D721Med (cell line): ENCODE measurements around the gene CGB7.
"Not testable (repeated sequence)": the region's sequence is repeated elsewhere in the genome, so short reads cannot be mapped to it uniquely, and the experiment has no call there.

ENCODE experiments used
- DNase-seq: peaks from one replicate; pipeline ENCODE4 v3.0.0; 2011; ENCODE audit warnings: low spot score; ENCODE audit not compliant: insufficient read length
- FAIRE-seq: peaks from 2 replicates; lab custom pipeline; 2011; peaks lifted over from hg19 to GRCh38; lab: Jason Lieb, UNC
- TF ChIP-seq, protein P1 (sequence below): IDR thresholded peaks from 2 replicates; pipeline ENCODE4 v1.5.1; 2012; ENCODE audit warnings: mild to moderate bottlenecking, control low read depth; ENCODE audit not compliant: insufficient read depth; ENCODE audit errors: missing control alignments

Gene CGB7

DNA sequence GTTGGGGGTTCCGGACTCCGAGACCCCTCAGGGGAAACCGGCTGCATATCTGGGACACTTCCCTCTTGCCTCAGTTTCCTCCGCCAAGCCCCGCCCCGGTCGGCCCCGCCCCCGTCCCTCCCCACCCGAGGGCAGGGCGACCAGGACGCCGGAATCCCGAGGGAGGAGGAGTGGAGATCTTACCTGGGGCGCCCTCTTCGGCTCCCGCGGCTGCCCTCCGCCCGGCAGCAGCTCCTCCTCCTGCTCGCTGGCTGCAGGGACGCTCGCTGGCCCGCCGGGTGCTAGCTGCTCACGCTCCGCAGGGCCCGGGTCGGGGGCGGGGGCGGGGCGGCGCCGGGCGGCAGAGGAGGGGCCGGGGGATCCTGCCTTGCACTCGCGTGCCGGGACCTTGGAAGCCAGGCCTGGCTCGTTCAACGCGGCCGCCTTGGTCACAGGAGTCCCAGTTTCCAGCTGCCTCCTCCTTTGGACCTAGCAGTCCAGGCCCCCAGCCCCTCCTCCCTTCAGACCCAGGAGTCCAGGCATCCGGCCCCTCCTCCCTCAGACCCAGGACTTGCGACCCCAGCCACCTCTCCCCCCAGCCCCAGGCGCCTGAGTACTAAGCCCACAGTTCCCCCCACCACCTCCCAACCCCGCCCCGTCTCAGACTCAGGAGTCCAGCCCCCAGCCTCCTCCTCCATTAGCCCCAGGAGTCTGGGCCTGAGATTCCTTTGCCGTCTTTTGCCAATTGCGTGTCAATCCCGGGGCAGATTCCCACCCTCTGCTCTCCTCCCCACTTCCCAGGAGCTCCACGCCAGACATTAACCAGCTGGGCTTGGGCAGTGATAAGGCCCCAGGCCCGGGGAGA lies 7.4 kb upstream of the CGB7 start, which contains the start of gene NTF4:
TSS of gene NTF4 (minus strand) at position 51 of the 844 bp plus-strand sequence. CDS start 2,821 bp downstream, outside the sequence.
- TF ChIP-seq, protein P1, sequence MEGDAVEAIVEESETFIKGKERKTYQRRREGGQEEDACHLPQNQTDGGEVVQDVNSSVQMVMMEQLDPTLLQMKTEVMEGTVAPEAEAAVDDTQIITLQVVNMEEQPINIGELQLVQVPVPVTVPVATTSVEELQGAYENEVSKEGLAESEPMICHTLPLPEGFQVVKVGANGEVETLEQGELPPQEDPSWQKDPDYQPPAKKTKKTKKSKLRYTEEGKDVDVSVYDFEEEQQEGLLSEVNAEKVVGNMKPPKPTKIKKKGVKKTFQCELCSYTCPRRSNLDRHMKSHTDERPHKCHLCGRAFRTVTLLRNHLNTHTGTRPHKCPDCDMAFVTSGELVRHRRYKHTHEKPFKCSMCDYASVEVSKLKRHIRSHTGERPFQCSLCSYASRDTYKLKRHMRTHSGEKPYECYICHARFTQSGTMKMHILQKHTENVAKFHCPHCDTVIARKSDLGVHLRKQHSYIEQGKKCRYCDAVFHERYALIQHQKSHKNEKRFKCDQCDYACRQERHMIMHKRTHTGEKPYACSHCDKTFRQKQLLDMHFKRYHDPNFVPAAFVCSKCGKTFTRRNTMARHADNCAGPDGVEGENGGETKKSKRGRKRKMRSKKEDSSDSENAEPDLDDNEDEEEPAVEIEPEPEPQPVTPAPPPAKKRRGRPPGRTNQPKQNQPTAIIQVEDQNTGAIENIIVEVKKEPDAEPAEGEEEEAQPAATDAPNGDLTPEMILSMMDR, result no peak
- peak; percentile 20 for DNase-seq

DNA sequence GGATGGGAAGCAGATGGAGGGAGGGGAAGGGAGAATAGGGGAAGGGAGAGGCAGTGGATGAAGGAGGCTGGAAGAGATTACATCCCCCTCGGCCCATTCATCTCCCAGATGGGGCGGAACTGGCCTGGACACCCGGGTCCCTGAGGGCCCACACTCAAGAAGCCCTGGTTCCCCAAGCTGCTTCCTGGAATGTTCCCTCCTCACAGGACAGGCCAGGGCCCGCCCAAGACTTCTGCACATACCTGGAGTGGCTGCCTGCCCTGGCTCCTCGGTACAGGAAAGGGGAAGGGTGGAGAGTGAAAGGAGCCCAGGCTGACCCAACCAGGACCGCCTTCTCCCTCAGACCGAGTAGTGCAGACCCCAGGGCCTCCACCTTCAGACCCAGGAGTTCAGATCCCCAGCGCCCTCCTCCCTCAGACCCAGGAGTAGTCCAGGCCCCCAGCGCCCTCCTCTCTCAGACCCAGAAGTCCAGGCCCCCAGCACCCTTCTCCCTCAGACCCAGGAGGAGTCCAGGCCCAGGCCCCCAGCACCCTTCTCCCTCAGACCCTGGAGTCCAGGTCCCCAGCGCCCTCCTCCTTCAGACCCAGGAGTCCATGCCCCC lies 6.6 kb upstream of the CGB7 start:
- TF ChIP-seq, protein P1, result no peak
- FAIRE-seq (no peak), DNase-seq (peak; percentile 11)

More for the DNA sequence above, 7.4 kb upstream of the CGB7 start, which contains the start of gene NTF4:
- FAIRE-seq, result no peak

DNA sequence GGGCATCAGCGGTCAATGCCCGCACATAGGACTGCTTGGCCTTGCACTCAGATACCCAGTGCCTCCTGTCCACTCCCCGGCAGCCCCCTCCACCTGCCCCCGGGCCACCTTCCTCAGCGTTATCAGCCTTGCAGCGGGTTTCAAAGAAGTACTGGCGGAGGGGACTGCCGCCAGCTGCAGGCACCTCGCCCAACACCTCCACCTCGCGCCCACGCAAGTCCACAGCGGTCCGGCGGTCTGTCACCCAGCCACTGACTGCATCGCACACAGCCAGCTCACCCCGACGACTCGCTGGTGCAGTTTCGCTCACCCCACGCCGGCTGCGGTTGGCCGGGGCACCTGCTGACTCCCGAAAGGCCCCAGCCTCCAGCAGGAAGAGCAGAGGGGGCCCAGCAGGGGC lies 3.9 kb upstream of the CGB7 start:
- FAIRE-seq (no peak), DNase-seq (no peak)
- TF ChIP-seq, protein P1, result no peak

DNA sequence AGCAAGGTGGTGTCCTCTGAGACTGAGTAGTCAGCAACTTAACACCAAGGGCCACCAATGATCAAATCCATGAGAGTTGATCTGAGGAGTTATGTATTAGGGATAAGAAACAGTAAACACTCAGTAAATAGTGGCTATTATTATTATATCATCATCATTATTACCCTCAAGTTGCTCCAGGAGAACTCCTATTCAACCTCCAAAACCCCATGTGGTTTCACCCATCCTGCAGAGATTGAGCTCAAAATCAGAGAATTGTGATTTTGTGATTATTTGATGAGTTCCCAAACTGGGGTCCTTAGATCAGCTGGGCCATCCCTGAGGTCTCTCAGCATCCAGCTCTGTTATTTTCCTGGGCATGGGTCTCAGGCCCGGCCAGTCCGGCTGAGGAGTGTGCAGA lies 3.5 kb upstream of the CGB7 start:
- no peak for DNase-seq
- no peak for FAIRE-seq
- TF ChIP-seq, protein P1, result no peak

DNA sequence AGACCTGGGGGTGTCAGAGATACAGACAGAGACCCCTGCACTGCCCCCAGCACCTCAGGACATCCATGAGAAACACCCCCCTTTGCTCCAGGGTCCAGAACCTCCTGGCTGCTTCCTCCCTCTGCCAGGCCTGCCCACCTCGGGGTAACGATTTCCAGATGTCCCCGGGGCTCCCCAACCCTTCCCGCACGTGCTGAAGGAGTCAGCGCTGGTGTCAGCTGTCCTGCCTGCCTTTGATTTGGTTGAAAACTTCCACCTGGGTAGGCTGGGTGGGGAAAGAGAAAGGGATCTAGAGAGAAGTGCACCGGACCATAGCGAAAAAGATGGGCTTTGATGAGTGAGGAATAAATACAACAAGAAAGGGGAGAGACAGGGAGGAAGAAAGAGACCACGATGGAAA lies 1.5 kb upstream of the CGB7 start:
- DNase-seq, result no peak

DNA sequence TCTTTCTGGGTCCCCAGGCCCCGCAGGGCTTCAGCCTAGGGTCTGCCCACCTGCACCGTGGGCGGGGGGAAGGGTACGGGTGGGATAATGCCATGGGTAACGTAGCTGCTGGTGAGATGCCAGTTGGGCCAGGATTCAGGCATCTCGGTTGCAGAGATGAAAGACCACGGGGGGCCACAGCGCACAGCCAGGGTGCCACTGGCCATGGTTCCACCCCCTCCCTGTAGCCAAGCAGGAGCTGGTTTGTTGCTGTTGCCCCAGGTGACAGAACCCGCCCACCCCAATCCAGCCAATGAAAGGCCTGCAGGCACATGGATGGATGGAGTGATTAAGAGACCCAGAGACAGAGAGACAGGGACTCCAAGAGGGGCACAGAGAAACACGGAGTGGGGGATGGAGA lies 1.0 kb upstream of the CGB7 start:
- FAIRE-seq (no peak), DNase-seq (no peak)
- TF ChIP-seq, protein P1, result no peak

More for the DNA sequence above, 1.5 kb upstream of the CGB7 start:
- TF ChIP-seq, protein P1, result no peak
- FAIRE-seq, result no peak

DNA sequence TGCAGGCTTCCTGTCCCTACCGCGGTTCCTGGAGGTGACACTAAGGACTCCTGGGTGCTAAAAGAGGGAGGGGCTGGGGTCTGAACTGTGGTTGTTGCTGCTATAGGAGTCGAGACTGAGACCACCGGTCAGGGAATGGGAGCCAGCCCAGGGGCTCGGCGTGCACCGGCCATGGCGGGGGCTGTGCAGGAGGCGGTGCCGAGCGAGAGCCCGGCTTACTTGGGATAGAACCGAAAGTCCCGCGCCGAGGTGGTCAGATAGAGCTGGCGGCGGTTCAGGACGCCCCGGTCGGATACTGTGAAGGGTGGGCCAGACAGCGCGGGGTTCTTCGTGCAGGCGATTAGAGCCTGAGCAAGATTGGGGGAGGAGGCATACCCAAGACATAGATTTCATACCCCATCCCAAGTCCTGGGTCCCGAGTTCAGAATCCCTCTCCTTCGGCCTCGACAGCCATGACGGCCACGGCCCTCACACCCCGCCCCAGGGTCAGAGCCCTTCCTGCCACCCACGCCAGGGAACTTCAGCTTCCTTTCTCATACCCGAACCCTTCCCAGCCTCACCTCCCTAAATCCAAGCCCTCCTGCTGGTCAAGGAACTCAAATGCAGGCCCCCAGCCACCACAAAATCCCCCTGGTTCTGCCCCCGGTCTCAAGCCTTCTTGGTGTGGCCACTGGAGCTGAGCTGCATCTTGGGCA lies 500 bp downstream of the CGB7 start:
- DNase-seq, FAIRE-seq: not testable (repeated sequence)
